IPS-11a (cell line): ENCODE data around the gene DMAP1.
"Not testable (repeated sequence)": the region's sequence is repeated elsewhere in the genome, so short reads cannot be mapped to it uniquely, and the experiment has no call there.

Experiments used
- H3K4me3 ChIP-seq: one replicate; pipeline ENCODE4 v1.5.1; 2013; ENCODE audit warnings: low read depth, low read length, control low read depth

The DMAP1 gene, protein sequence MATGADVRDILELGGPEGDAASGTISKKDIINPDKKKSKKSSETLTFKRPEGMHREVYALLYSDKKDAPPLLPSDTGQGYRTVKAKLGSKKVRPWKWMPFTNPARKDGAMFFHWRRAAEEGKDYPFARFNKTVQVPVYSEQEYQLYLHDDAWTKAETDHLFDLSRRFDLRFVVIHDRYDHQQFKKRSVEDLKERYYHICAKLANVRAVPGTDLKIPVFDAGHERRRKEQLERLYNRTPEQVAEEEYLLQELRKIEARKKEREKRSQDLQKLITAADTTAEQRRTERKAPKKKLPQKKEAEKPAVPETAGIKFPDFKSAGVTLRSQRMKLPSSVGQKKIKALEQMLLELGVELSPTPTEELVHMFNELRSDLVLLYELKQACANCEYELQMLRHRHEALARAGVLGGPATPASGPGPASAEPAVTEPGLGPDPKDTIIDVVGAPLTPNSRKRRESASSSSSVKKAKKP

DNA sequence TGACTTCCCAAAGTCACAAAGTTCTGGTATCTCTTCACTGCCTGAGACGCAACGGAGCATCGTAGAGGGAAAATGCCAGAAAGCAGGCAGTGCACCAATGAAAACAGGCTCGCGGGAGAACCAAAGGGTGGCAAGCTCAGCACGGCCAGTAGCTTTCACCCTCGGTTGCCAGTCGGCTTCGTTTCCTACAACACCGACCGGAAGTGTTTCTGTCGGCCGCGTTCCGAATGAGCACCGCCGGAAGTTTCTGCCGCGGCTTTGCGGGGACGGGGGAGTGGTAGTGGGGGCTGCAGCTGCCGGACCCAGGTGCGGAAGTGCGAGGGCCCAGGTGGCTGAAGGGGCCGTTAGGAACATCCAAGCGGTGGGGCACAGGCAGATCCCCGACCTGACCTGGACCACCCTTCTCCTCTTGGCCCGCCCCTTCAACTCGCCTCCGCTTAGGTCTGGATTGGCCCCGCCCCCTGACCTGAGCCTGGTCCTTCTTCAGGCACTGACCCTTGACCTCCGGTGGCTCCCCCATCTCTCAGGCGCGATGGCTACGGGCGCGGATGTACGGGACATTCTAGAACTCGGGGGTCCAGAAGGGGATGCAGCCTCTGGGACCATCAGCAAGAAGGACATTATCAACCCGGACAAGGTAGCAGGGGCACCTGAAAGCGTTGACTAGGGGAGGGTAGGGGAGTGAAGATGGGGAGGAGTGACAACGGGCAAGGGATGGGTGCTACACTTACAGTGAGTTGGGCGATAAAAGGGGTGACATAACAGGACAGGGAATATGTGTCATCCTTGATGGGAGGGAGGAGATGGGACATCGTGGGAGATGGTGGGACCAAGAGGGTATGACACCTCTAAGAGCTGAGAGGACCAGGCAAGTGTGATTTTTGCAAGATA is at the start of gene DMAP1:
DMAP1 (plus strand) TSS at position 250 of the 891 bp plus-strand sequence; CDS start at position 533, 283 bp downstream.
- peak within 1 kb of the TSS; percentile 90 for H3K4me3 ChIP-seq

DNA sequence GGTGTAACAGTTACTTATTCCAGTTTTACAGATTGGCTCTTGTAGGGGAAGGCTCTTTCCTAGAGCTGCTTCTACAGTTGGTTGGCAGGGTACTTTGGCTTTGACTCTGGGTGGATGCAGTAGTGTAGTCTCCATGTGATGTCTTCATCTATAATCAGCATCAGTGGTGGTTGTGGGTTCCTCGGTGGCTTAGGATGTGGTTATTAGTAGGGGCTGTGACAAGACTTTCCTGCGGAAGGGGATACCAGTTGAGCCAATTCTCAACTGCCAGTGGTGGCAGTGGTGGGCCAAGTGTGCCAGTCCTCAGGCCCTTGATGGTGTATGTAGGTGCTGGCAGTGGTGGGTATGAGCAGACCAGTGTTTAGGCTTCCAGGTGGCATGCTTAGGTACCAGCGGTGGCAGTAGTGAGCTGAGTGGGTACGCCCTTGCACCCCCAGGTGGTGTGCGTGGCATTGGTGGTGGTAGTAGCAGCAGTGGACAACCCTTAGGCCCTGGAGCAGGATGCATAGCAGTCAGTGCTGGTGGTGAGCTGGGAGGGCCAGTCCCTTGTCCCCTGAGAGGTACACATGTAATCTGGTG is 44.7 kb upstream of the DMAP1 start:
- H3K4me3 ChIP-seq = no peak overlapping the region

DNA sequence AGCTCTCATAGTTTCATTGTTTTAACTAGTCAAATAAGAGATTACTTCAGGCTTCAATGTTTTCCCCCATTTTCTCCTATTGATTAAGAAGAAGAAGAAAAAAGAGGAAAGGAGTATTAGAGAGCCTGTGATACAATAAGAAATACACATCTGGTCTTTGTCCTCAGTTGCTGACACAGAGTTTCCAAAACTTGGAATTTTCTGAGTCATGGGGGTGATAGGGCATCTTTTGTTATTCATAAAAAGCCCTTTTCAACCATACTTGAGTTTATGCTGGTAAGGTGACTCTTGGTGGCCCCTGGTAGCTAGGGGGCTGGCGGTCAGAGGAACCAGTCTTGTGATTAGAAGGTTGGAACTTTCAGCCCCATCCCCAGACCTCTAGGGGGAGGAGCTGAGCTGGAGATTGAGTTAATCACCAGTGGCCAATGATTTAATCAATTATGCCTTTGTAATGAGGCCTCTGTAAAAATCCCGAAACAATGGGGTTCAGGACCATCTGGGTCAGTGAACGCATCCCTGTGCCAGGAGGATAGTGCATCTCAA is 42.9 kb upstream of the DMAP1 start:
- no peak overlapping the region for H3K4me3 ChIP-seq

DNA sequence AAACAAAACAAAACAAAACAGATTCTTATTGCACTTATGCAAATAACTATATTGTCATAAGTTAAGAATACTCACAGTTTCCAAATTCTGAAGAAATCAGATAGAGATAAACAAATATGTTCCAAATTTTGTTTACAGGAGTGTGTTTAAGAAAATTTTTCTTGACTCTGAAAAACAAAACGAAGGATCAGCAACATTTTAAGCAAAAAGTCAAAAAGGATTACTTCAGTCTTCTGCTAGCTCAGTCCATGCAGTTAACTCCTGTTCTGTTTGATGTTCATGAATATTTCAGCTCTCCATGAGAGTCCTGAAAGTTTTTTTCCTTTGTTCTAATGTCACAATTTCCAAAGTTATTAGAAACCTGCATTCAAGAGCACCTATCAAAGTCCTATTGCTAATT is 38.6 kb upstream of the DMAP1 start:
- H3K4me3 ChIP-seq = no peak overlapping the region

DNA sequence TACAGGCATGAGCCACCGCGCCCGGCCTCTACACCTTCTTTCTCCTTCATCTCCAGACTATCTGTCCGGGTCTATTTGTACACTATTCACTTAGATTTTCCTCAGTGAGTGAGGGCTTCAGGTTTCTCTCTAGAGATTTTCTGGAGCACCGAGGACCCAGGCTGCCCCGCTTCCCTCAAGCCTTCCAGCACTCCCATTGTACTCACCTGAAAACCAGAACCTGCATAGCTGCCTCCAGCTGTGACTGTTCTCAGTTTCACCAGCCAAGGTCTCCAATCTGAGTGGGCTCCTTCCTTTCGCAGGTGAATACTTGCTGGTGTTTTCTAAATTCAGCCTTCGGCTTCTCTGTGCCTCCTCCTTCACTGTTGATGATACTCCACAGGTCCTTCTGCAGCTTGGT is 12.9 kb upstream of the DMAP1 start:
- H3K4me3 ChIP-seq = no peak overlapping the region

DNA sequence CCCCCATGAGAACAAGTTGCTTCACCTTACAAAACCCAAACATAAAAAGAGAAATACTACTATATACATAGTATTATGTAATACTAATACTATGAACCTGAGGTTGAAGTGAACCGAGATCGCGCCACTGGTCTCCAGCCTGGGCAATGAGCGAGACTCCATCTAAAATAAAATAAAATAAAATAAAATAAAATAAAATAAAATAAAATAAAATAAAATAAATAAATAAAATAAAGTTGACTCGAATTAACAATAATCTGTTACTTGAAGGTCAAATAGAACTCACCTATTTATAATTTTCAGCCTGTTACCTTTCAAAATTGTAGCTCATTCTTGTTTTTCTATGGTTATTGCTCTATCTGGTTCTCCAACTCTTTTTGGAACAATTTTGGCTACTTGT is 6.7 kb upstream of the DMAP1 start:
- H3K4me3 ChIP-seq = not testable (repeated sequence)

DNA sequence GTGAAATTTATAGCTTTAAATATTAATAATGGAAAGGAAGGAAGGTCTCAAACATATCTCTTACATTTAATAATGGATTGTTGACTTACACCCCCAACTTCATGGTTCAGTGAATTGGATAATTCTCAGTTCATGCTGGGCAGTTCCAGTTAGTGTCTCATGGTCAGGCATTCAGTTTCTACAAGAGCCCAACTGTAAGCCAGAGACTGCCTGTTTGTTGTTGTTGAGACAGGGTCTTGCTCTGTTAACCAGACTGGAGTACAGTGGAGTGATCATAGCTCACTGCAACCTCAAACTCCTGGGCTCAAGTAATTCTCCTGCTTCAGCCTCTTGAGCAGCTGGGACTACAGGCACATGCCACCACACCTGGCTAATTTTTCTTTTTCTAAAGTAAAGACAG is 5.0 kb upstream of the DMAP1 start:
- H3K4me3 ChIP-seq = no peak overlapping the region

DNA sequence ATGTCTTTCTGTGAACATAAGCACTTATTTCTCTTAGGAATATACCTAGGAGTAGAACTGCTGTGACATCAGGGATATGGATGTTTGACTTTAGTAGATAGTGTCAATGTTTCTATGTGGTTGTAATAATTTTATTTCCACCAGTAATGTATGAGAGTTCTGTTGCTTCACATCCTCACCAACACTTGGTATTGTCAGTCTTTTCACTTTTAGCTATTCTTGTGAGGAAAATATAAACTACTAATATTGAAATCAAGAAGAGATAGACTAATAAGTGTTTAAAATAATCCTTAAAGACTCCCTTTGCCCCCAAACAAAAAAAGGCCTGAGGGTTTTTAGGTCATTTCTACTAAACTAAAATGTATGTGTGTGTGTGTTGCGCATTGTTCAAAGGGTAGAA is 2.7 kb upstream of the DMAP1 start:
- no peak overlapping the region for H3K4me3 ChIP-seq

DNA sequence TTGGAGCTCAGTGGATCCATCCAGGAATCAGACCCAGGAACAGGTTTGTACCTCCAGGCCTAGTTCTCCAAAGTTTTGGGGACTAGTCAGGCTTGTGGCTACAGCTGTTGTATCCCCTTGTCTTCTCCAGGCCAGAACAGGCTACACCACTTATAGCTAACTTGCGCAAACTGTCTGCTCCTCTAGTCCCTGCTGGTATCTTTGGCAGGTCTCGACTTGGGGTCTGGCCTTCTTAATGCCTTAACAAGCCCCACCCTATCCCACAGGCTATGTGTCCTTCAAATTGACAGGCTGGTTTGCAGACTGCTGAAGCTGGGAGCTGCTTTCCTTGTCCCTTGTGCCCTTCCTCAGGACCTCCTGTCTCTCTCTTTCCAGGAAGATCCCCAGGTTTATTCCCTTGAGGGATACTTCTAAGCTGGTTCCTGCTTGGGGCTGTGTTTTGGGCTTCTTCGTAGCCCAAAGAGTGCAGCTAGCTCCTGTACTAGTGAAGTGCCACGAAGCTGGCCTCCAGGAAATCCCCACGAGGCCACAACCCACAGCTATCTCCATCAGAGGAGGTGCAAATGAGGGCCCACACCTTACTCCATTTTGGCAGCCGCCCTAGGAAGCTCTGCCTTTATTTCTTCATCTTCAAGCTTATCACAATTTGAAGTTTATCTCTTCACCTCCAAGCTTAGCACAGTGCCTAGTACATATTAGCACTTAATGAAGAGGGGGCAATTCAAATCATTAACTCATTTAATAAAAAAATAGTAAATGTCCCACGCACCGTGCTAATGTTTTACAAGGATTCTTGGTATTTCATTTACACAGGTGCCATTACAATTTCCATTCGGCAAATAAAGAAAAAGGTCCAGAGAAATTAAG is 683 bp upstream of the DMAP1 start:
- peak overlapping the region; percentile 90 for H3K4me3 ChIP-seq

DNA sequence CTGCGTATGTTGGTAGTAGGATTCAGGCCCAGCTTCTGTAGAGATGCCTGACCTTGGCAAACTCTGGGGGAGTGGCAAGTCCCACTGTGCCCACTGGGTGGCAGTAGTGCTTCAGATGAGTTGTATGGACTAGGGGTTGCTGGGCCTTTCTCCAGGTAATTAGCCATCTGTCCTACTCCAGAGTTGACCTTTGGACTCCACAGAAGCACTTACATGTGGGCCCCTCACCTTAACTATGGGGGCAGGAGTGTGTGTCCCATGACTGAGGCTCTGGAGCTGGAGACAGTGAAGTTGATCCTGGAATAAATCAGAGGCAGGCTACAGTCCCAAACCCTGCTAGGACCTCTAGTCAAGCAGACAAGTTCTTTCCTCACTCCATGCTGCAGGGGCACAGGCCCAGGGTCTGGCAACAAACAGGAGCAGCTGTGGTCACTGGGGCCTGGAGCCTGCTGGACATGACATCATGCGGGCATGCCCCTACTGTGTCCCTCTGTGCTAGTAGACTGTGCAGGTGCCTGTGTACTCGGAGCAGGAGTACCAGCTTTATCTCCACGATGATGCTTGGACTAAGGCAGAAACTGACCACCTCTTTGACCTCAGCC is 4.6 kb downstream of the DMAP1 start:
- no peak overlapping the region for H3K4me3 ChIP-seq

DNA sequence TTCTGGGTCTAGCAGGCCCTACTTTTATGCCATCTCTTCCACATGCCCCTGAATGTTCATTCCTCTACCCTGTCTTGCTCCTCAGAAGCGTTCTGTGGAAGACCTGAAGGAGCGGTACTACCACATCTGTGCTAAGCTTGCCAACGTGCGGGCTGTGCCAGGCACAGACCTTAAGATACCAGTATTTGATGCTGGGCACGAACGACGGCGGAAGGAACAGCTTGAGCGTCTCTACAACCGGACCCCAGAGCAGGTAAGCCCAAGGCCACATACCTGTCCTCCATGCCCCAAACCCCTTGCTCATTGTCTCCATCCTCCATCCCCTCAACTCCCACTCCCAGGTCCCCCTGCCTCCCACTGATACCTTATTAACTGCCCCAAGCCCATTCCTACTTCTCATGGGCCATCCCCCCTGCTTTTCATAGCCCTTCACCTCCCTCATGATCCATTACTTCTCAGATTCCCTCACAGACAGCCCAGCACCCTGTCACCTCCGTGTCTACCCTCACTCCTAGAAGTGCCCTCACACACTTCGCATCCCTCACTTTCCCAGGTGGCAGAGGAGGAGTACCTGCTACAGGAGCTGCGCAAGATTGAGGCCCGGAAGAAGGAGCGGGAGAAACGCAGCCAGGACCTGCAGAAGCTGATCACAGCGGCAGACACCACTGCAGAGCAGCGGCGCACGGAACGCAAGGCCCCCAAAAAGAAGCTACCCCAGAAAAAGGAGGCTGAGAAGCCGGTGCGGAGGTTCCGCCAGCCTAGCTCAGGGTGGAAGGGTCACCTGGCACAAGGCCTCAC is 5.4 kb downstream of the DMAP1 start:
- no peak overlapping the region for H3K4me3 ChIP-seq

DNA sequence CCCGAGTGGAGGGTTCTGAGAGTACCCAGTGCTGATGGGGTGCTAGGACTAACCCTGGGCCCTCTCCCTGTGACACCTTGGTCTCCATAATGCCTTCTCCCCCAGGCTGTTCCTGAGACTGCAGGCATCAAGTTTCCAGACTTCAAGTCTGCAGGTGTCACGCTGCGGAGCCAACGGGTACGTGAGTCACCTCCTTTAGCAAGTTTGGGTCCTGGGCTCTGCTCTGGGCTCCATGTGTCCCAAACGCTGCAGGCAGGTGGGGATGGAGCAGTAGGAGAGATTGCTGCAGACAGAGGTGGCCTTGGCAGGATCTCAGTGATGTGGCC is 6.0 kb downstream of the DMAP1 start:
- no peak overlapping the region for H3K4me3 ChIP-seq

DNA sequence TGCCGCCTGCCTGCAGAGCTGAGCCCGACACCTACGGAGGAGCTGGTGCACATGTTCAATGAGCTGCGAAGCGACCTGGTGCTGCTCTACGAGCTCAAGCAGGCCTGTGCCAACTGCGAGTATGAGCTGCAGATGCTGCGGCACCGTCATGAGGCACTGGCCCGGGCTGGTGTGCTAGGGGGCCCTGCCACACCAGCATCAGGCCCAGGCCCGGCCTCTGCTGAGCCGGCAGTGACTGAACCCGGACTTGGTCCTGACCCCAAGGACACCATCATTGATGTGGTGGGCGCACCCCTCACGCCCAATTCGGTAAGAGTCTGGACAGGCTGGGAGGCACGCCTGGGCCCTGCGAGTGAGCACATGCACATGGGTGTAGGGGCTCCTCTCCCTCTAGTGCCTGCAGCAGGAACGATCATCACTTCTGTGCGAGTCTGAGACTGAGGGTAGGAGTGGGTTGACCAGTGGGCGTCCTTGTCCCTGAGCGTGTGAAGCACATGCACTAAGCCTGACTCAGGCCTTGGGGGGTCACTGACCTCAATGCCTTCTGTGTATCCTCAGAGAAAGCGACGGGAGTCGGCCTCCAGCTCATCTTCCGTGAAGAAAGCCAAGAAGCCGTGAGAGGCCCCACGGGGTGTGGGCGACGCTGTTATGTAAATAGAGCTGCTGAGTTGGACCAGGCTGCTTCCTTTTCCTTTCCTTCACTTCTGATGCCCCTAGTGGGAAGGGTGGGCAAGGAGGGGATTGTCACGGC is 6.9 kb downstream of the DMAP1 start:
- H3K4me3 ChIP-seq = no peak overlapping the region

DNA sequence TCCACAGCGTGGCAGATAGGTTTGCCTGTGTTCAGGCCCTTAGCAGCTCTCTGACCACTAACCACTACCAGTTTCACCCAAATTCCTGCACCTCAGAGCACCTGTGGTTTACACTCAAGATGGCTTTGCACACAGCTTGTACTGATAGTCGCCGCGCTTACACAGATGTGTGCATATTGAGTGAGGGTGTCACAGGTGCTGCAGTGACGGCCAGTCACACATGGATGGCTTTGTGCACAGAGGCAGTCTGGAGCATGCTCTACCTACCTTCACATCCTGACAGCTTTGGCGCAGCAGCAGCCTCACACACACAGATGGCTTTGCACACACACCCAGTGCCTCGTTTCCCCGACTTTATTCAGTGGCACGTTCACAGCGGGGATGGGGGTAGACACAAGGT is 7.5 kb downstream of the DMAP1 start:
- H3K4me3 ChIP-seq = no peak overlapping the region

DNA sequence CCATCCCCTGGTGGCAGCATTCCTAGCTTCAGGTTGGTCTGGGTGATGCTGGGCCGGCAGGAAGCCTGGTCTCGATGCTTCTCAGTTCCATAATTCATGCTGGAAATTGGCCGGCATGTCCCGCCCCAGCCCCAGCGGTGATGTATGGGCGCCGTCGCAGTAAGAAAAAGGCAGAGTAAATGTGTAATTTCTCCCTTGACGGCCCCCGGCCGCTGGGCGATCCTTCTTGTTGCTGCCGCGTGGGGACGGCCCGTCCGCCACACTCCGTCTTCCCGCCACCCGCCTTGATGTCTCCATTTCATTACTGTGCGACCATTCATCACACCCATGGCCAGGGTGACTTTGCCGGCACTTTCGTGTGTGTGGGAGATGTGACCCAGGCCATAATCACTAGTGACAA is 8.5 kb downstream of the DMAP1 start:
- H3K4me3 ChIP-seq = no peak overlapping the region

DNA sequence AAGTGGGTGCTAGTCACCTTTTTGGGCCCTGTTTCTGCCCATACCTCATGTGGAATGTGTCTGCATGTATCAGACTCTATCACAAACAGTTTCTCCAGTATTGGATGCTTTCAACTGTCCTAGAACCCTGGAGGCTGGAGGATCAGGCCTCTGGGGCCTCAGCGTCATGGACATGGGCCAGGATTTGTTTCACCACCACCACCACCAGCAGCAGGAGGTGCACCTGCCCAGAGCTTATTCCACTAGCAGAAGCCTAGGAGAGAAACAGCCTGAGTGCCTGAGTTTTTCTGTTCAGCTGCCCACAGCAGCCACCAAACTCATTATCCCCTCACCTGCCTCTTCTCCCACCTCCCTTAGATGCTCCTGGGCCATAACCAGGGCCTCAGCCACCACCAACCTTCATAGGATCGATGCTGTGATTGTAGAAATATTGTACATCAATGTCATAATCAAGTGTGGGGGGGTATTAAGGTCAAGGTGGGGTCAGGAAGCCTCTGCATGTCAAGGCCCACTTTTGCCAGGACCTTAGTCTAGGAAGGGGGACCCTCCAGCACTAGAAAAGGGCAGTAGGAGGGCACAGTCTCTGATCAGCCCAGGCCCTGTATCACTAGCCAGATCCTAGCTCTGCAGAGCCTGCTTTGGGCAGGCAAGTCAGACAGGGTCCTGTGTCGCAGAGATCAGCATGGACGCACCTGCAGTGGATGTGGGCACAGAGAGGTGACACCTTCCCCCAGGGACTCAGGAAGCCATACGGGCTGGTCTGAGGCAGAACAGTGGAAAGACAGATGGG is 9.3 kb downstream of the DMAP1 start:
- no peak overlapping the region for H3K4me3 ChIP-seq

DNA sequence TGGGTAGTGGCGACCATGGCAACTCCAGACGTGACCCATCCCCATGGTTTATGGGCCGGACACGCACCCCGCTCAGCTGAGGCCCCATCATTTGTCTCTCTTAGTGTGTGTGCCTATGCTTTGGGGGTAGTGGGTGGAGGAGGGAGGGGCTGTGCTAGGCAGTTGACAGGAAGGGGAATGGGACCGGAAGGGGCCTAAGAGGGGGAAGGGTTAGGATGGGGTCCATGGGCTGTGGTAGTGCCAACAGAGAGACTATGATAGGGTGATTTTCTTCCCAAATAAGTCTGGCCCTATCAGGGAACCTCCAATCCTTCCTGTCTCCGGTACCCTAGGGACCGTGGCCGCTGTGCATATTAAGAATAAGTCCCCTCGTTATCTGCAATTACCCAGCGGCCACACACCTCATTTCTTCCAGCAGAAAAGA is 9.9 kb downstream of the DMAP1 start:
- H3K4me3 ChIP-seq = no peak overlapping the region

DNA sequence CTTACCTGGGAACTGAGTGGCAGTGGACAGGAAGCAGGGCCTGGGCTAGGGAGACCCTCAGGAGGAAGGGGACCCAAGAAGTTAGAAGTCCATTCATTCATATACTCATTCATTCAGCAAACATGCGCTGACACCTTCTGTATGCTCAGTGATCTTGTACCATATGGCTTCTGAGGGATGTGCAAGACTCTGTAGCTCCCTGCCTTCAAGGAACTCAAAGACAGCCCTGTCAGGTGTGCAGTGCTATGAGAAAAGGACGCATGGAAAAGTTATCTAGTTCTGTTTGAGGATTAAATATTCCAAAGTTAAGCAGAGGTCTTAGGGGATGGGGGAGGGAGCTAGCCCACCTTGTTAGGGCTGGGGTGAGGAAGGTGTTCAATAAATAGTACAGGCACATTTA is 12.5 kb downstream of the DMAP1 start:
- H3K4me3 ChIP-seq = no peak overlapping the region
